Activated CD4-positive, alpha-beta T cell treated with anti-CD3 and anti-CD28 coated beads for 1 hour (primary cell): ENCODE results near the gene HACL1.
A peak's percentile ranks its signal among the peaks of the same experiment; 100 is the strongest.
"Not testable (repeated sequence)": the region's sequence is repeated elsewhere in the genome, so short reads cannot be mapped to it uniquely, and the experiment has no call there.

ENCODE experiments used
- DNase-seq: peaks from one replicate; pipeline ENCODE4 v3.0.0-alpha.2; 2020

Gene HACL1

GRCh38 chr3:15629860-15630597 is 28.7 kb upstream of the HACL1 start:
- DNase-seq = peak; percentile 43

GRCh38 chr3:15628967-15629366 is 27.6 kb upstream of the HACL1 start:
- DNase-seq = no peak

GRCh38 chr3:15623535-15624440 is 22.4 kb upstream of the HACL1 start:
- no peak for DNase-seq

GRCh38 chr3:15619659-15620464 is 18.5 kb upstream of the HACL1 start:
- DNase-seq = not testable (repeated sequence)

- DNase-seq = no peak
Observed at GRCh38 chr3:15616053-15616452, 14.7 kb upstream of the HACL1 start.

- DNase-seq = no peak
Observed at GRCh38 chr3:15614958-15615357, 13.6 kb upstream of the HACL1 start.

- DNase-seq = no peak
Observed at GRCh38 chr3:15612001-15612400, 10.6 kb upstream of the HACL1 start.

- DNase-seq = no peak
Observed at GRCh38 chr3:15611018-15611417, 9.6 kb upstream of the HACL1 start.

- DNase-seq = no peak
Observed at GRCh38 chr3:15610082-15610759, 8.9 kb upstream of the HACL1 start.

- no peak for DNase-seq
Observed at GRCh38 chr3:15606434-15606891, 5.1 kb upstream of the HACL1 start.

GRCh38 chr3:15604584-15604983 is 3.2 kb upstream of the HACL1 start:
- DNase-seq = not testable (repeated sequence)

GRCh38 chr3:15602816-15603215 is 1.4 kb upstream of the HACL1 start:
- not testable (repeated sequence) for DNase-seq

- DNase-seq = no peak
Observed at GRCh38 chr3:15602146-15602536, 772 bp upstream of the HACL1 start.

GRCh38 chr3:15601046-15601398 is 347 bp downstream of the HACL1 start:
- no peak for DNase-seq

GRCh38 chr3:15595955-15596354 is 5.4 kb downstream of the HACL1 start:
- DNase-seq = no peak

GRCh38 chr3:15592968-15593367 is 8.4 kb downstream of the HACL1 start:
- no peak for DNase-seq

GRCh38 chr3:15591928-15592327 is 9.4 kb downstream of the HACL1 start:
- DNase-seq = no peak

GRCh38 chr3:15591242-15591641 is 10.1 kb downstream of the HACL1 start:
- DNase-seq = no peak

GRCh38 chr3:15585111-15585845 is 16.1 kb downstream of the HACL1 start:
- no peak for DNase-seq

- no peak for DNase-seq
Observed at GRCh38 chr3:15581471-15582394, 19.6 kb downstream of the HACL1 start.

GRCh38 chr3:15579051-15579450 is 22.3 kb downstream of the HACL1 start:
- no peak for DNase-seq
